Stimulated activated CD4-positive, alpha-beta T cell treated with anti-CD3 and anti-CD28 coated beads, Interleukin-4, amount 100 ng/mL, for 1 hour (primary cell): ENCODE measurements around the gene ZCCHC2.

Experiments
- DNase-seq: peaks from one replicate; pipeline ENCODE4 v3.0.0-alpha.2; 2020

Gene ZCCHC2

DNA sequence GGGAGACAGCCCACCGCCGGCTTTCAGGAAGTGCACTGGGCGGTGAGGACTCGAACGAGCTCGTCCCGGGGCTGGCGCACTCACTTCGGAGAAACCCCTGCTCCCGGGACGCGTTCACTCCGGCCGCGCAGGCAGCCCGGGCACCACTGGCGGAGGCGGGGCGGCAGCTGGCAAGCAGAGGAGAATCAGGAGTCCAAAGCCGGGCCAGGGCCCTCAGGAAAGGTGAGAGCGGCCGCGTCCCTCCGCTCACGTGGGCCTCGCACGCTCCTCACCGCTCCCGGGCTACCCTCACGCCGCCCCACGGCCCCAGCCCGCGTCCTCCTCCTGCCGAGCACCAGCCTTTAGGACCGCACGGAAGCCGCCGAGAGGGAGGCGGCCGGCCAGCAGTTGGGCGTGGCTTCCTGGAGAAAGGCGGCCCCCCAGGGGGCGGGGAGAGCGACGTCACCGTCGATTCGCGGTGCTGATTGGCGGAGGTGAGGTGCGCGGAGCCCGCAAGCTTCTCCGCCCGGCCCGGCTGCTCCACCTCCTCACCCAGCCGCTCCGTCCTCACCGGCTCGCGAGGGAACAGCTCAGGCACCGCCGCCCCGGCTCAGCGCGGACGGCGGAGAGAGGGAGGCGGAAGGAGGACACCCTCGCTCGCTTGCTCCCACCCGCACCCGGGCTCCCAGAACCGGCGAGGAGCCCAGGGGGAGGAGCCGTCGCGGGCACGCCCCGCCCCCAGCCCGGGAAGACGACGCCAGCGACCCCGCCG is at the start of gene ZCCHC2:
TSS of gene ZCCHC2 (plus strand) at position 522 of the 751 bp plus-strand sequence. CDS start 400 bp downstream, outside the sequence.
- DNase-seq: peak; percentile 98

DNA sequence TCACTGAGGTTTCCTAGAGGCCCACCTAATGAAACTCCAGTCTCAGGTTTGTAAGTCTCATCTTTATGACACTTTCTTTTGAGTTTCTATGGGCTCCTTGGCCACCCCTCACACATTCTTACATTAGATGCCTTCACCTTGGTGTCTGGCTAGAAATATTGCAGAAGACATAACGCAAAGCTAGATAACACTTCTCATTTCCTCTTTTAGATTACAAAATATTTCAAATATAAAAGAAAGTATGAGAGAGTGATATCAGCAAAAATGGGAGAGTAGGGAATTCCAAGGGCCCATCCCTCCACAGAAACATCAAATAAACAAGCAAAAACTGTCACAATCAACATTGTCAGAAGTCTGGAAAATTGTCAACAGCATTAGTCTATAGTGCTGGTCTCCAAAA is 43.3 kb upstream of the ZCCHC2 start:
- DNase-seq: no peak

DNA sequence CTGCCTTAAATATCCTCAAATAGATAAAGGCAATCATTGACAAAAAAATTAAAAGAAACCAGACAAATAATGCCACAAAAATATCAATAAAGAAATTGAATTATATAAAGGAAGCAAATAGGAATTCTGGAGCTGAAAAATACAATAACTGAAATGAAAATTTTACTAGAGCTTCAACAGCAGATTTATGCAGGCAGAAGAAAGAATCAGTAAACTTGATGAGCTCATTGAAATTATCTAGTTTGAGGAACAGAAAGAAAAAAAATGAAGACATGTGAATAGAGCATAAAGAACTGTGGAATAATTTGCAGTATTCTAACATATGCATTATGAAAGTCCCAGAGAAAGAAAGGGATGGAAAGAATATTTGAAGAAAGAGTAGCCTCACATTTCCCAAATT is 41.9 kb upstream of the ZCCHC2 start:
- no peak for DNase-seq

DNA sequence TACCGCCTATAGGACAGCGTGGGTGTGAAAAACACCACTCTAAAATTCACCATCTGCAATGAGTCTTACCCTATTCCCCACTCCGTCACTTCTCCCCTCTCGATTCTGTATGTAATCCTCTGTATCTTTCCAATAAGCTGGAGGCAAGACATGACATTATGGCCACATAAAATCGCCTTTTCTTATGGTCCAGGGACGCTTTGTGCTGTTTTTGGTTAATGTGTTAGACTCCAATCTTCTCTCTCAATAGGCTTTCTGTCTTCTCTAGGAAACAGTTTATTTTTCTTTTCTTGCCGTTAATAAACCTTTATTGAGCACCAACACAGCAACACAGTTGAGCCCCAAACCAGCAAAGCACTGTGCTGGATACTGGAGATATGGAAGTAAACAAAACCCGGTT is 37.9 kb upstream of the ZCCHC2 start:
- no peak for DNase-seq

DNA sequence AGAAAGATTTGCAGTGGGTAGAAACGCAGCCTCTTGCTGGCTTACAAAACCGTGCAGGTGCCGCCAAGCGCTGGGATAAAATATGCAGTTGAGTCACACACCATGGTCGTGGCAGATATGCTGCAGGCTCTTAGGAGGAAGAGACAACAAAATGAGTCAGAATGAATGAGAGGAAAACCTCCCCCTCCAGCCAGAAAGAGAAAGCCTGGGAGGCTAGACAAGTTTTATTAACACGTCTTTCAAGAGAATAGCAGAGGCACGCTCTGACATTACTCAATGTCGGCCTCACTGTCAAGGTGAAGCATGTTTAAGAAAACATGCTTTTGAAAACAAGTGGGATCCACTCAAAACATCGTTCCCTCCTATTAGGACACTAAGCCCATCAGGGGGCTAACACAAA is 37.1 kb upstream of the ZCCHC2 start:
- no peak for DNase-seq

DNA sequence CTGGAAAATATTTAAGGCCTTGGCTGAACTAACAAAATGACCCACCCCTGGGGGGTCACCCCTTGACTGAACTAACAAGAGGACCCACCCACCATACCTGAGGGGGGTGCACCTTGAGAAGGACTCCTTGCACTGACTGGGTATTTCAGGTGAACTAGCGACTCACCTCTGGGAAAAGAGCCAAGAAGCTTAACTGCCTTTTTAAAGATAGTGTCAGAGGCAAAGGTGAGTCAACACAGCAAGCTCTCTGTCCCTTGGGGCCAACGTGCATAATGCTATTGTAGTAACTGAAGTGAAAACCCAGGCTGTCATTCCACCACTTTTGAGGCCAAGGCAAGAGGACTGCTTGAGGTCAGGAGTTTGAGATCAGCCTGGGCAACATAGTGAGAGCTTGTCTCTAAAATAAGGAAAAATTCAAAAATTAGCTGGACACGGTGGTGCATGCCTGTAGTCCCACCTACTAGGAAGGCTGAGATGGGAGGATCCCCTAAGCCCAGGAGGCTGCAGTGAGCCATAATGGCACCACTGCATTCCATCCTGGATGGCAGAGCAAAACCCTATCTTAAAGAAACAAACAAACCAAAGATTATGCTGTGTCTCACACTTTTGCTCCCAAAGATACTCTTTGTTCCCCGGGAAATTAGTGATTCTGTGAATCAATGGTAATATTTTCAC is 36.4 kb upstream of the ZCCHC2 start:
- no peak for DNase-seq

DNA sequence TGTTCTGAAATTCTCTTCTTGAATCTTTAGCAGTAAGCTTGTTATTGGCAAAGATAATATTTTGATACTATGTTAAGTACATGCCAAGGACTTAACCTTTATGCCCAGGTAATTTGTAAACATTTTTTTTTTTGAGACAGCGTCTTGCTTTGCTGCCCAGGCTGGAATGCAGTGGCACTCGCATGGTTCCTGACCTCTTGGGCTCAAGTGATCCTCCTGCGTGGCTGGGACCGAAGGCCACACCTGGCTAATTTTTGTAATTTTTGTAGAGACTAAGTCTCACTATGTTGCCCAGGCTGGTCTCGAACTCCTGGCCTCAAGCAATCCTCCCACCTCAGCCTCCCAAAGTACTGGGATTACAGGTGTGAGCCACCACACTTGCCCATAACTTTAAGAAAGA is 35.7 kb upstream of the ZCCHC2 start:
- DNase-seq: no peak

DNA sequence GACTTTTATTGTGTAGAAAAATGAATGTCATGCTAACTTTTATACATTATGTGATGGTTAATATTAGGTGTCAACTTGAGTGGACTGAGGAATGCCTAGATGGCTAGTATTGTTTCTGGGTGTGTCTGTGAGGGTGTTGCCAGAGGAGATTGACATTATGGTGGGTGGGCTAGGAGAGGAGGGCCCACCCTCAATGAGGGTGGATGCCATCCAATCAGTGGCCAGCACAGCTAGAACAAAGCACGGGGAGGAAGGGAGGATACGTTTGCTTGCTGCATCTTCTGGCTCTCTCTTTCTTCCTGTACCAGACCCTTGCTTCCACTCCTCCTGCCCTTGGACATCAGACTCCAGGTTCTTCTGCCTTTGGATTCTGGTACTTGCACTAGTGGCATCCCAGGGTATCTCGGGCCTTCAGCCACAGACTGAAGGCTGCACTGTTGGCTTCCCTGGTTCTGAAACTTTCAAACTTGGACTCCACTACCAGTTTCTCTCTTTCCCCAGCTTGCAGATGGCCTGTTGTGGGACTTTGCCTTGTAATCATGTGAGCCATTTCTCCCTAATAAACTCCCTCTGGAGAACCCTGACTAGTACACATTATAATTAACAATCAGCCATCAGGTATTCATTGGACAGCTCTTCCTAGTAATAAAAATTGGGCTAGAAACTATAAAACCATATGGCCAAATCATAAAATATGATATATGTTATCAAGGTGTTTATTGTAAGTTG is 31.7 kb upstream of the ZCCHC2 start:
- no peak for DNase-seq

DNA sequence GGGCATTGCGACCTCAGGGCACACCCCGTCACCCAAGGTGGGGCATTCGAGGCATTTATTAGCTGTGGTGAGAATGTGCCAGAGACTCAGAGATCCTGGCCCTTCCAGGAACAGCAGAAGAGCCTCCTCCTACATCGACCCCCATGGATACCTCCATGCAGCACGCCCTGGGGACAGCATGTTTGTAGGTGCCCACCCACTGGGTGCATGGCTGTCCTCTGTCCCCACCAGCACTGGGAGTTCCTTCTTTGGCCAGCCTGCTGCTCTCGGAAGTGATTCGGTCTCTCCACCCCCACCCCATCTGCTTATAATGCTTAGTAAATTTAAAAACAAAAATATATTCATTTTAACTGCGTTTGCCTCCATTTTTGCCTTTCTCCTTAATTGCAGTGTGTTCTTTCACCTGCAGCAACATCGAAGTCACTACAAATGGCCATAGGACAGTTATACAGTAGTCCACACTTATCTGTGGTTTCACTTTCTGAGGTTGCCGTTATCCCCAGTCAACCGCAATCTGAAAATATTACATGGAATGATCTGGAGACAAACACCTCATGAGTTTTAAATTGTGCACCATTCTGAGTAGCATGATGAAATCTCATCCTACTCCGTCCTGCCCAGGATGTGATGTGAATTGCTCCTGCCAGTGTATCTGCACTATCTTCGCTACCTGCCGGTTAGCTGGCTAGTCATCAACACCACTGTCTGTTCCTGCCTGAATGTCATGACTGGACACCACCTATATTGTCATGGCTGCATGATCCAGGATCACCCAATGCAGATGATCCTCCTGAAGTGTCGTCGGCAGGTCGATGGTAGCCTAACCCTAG is 29.6 kb upstream of the ZCCHC2 start:
- DNase-seq: no peak

DNA sequence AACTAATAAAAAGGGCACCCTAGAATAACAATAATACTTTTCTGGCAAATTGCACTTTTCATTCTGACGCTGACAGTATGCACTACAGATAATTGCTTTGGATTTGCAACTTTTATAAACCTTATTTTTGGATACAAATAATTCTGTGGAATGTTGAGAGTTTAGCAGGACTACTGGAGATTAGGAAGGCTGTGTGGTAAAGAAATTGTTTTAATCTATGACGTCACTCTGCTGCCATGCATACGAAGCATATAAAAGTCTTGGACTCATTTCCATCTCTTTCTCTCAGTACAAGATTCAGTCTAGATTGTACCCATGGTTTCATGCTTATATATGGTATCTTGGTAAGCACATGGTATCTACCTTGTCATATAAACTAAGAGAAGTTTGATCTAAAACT is 28.1 kb upstream of the ZCCHC2 start:
- no peak for DNase-seq

DNA sequence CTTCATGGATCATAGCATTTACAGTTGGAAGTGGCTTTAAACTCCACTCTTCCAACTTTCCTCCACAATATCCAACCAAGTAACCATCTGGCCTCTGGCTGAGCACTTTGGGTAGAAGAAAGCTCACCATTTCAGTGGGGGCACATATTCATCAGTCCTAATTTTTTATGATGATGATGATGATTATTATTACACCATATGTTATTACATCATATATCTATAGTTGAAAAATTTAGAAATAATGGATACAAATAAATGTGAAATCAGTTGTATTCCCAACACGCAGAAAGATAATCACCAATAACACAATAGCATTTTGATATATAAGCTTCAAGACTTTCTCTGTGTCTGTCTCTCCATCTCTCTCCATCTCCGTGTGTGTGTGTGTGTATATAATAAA is 26.6 kb upstream of the ZCCHC2 start:
- no peak for DNase-seq

DNA sequence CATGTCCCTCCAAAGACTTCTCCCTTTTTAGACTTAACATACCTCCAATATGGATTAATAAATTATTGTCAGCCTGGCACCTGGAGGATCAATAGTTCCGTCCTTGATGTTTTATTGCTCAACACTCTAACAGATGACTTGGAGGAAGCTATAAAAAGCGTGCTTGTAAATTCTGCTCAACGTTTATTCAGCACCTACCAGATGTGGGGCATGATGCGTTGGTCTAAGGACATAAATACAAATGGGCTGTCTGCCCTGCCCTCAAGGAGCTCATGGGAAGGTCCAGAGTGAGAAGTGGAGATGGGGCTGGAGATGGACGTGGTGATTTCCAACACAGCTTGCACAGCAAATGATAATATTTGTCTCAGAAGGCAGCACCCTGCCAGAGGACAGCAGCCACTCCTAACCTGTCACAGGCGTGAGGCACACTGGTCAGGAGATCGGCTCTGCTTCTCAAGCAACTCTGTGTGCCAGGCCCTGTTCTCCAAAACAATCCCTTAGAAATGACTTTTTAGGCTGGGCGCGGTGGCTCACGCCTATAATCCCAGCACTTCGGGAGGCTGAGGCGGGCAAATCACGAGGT is 25.5 kb upstream of the ZCCHC2 start:
- no peak for DNase-seq

DNA sequence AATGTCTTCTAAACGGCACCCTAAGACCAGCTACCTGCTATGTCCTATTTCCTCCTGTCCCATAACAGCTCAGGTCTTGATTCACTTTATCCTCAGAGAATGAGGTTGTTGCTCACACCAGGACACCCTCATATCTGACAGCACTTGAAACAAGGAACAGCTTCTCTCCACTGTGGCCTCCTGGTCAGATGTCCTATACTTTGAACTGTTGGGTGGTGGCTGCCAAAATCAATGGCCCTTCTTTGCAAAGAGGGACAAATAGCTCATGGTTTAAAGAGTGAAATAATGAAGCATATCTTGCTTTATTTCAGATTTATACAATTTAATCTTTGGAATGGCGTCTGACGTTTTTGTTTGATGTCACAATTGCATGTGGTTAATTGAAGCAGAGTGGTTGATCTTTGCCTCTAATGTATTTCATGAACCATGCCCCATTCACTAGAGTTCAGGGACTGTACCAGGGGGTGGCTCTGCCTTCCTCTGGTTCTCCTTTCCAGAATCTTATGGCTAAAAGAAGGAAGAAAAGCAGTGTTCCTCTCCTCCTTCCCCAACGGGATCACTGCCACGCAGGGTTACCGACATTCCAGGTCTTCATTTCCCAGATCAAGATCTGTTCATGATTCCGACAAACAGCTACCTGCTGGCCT is 24.1 kb upstream of the ZCCHC2 start:
- DNase-seq: no peak

DNA sequence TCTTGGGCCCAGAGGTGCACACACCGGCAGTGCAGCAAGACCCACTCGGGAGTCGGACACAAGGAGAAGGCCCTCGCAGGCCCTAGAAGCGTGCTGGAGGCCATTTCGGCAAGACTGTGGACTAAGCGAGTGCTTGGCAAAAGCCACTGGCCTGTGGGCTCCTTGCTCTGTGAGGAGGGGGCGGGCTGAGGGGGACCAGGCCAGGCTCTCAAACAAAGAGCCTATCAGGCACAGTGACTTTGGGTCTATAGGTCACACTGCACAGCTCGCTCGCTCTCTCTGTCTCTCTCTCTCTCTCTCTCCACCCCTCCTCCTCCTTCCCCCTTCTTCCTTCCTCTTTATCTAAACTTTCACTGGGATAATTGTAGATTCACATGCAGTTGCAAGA is 23.6 kb upstream of the ZCCHC2 start:
- DNase-seq: no peak

DNA sequence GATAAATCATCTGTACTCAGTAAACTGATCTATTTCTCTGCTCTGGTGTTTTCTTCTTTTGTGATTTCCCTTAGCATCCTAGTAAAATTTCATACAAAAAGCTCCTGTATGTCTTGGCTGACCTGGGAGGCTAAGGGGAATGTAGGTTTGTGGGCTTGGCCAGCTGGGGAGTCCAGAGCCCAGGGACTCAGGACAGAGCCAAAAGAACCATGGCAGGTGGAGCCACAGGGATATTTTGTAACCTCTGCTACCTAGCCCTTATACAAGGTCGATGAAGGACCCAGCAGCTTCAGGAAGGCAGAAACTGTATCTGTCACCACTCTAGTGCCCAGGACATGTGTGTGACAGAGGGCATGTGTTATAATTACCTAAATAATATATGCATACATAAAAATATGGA is 22.7 kb upstream of the ZCCHC2 start:
- no peak for DNase-seq

DNA sequence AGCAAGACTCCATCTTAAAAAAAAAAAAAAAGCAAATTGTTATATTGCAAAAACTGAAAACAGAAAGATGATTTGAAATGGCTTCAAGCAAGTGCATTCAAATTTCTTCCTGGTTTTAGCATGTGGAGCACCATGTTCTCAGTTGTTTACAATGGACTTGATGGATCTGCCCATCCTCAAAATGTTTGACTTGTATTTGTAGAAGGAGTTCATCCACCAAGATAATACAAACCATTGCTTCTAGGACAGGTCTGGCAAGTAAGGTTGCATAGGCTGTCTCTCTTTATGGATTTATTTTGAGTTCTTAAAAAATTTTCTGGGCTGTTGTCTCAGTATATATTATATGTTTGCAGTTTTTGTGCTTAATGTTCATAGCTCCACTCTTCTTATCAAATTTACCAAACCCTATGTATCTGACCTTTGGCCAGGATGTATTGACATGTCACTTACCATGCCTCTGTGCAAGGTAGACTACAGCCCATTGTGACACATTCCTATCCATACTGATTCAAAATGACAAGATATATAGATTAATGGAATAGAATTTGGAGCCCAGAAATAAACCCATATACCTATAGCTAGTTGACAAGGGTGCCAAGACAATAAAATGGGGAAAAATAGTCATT is 21.7 kb upstream of the ZCCHC2 start:
- no peak for DNase-seq

DNA sequence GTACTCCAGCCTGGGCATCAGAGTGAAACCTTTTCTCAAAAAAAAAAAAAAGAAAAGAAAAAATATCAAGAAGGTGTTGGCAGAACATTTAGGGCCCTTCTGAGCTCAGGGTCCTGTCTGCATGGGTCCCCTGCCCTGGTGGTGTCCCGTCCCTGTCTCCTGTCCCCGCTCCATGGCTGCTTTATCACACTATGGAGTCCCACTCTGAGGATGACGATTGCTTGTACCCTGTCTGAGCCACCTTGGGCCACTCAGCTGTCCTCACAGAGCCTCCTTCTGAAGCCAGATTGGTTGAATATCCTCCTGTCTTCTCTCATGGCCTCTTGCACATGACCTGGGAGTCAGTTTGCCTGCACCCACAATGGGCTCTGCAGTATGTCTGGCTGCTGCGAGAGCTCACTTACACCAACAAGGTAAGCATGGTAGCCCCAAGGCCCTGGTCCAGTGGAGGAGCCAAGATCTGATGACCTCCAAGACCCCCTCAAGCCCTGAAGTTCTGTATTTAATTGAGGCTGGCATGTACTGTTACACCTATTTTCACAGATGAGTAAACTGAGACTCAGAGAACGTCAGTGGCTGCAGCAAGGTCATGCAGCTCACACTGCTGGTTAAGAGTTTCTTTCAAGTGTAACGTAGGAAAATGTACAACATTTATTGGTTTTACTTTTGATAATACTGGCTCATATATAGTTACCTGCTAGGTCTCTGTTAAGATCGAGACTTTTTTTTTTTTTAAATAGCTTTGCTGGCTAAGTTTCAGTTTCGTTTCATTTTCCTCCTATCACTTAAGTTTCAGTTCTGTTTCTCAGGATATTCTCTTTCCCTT is 16.9 kb upstream of the ZCCHC2 start:
- peak; percentile 19 for DNase-seq

DNA sequence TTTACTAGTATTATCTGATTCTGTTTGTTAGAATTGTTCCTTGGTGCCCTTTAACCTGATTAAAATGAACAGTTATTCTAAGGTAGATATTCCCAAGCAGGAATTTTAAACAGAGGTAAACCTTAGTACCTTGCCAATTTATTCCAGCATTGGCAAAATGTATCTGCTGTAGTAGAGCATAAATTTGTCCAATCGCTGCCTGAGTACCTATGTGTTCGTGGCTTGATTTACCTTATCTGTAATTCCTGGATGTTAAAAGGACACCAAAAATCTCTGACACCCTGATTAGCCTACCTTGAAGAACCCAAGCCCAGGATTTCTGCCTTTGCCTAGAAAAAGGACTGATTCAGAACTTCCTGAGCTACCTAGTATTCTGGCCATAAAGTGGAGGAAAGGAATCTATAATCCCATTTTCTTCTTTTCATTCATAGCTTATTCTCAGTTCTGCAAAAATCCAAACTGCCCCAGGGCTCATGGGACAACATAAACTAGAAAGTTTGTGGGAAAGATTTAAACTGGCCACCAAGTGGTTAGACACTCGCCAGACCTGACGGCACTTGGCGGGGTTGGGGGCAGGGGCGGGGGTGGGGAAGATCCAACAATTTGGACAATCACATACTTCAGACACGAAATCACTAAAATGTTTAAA is 16.2 kb upstream of the ZCCHC2 start:
- DNase-seq: no peak

DNA sequence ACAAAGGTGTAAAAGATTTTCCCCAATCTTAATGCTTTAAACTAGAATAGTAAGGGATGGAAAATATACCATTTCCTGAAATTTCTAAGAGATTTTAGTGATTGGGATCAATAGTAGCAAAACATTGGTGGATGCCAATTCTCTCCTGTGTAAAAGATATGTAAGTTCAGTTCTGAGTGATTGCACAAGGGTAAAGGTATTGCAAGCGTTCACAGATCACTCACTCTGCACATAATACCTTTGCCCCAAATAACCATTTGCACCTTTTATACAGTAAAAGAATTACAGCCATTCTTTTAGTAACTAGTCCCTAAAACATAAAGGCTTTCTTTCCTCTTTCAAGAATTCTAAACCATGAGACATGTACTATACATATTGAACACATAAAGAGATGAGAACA is 13.0 kb upstream of the ZCCHC2 start:
- no peak for DNase-seq

DNA sequence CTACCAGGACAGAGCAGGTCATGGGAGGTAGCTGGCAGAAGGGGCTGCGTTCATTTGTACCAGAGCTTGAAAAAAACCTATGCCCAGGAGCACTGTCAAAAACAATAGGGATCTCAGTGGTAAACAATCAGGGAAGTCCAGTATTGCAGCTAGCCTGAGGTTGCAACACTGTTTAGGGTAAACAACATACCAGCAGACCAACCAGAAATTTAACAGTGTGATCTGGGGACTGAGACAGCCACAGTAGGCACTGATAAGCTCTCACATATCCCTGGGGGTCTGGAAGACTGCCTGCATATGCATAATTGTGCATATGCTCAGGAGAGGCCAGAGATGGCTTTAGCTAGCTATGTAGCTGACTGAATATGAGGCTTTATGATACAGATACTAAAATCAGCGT is 12.0 kb upstream of the ZCCHC2 start:
- DNase-seq: no peak
